ENCODE results near the gene SOX1.

Gene SOX1

DNA sequence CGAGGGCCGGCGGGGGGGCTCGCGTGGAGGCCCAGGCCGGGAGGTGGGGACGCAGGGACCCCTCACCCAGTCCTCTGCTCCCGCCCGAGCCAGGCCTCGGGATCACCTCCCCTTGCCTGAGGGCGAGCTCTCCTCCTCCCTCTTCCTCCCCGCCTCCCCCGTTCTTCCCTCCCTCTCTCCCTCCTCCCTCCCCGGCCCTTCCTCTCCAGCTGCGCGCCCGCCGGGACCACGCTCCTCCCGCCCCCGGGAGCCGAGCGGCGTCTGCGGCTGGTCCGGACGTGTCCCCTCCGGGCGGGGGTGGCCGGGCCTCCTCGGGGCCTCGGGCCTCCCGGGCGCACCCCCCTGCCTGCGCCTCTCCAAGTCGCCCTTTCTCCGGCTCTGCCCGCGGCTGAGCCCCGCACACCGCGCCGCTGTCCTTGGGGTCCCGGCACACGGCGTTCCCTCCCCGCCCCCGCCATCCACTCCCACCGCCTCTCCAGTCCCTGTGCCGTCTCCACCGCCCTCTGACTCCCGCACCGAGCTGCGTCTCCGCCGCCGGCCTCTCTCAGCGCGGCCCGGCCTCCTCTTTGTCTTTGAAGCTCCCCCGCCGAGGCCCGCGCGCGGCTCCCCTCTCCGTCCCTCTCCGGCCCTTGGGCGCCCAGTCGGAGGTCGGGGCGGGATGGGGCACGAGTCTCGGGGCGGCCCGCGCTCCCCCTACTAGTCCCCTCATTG lies 5.7 kb downstream of the SOX1 start:
- no peak for DNase-seq (ENCODE audit: low read depth)

DNA sequence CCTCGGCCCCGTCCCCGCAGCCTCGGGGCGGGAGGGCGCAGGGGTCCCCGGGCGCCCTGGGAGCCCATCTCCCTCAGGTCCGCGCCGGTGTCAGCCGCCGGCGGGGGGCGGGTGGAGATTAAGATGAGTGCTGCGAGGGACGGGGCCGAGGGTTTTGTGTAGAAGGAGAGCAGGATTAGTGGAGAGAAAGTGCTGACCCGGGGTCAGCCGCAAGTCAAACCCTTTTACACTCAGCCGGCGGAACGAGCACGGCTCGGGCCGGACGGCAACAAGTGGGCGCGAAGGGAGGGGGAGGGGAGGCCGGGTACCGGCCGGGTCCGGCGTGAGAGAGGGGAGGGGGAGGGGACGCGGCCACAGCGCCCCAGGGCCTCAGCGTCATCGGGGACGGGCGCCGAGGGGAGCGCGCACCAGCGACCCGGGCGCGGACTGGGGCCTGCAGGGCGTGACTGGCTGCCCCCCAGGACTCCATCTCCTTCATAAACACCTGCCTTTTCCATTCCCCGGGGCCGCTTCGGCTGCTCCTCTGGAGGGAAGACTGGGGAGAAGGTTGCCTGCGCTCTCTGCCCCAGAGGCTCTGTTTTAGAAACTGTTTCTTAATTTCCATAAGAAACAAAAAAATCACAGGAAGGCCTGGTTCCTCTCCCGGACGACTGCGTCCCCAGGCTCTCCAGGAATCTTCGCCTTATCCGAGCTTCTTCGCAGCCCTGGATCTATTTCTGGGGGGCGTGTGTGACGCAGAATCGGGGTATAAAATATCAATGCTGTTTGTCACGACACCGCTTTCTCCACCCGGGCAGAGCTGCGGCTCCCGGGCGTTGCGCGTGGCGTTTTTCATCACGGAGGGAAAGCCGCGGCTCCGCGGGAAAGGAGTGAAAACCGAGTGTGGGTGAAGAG lies 6.5 kb downstream of the SOX1 start:
- no peak for DNase-seq (ENCODE audit: low read depth)

- no peak for DNase-seq (ENCODE audit: low read depth)
Measured at GRCh38 chr13:112074139-112074865, 7.4 kb downstream of the SOX1 start.

DNA sequence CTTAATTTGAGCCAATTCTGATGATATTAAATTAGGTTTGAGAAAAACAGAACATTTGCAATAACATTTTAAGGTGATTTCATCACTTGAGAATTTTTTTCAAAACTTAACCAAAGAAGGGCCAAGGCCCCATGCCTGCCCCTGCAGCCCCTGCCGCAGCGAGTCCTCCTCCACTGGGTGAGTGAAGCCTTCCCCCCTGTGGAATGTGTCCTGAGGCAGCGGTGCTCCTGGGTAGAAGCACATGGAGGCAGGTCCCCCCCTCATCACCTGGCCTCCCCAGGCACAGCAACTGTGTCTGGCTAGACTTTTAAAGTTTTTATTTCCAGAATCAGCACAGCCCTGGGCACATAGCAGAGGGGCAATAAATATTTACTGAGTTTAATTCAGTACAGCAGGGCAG lies 10.8 kb downstream of the SOX1 start:
- DNase-seq (ENCODE audit: low read depth): no peak

GRCh38 chr13:112078216-112078615 lies 11.3 kb downstream of the SOX1 start:
- no peak for DNase-seq (ENCODE audit: low read depth)

GRCh38 chr13:112078879-112079531 lies 12.1 kb downstream of the SOX1 start:
- DNase-seq (ENCODE audit: low read depth): no peak

GRCh38 chr13:112079696-112080095 lies 12.7 kb downstream of the SOX1 start:
- DNase-seq (ENCODE audit: low read depth): no peak

GRCh38 chr13:112083971-112084370 lies 17.0 kb downstream of the SOX1 start:
- no peak for DNase-seq (ENCODE audit: low read depth)

DNA sequence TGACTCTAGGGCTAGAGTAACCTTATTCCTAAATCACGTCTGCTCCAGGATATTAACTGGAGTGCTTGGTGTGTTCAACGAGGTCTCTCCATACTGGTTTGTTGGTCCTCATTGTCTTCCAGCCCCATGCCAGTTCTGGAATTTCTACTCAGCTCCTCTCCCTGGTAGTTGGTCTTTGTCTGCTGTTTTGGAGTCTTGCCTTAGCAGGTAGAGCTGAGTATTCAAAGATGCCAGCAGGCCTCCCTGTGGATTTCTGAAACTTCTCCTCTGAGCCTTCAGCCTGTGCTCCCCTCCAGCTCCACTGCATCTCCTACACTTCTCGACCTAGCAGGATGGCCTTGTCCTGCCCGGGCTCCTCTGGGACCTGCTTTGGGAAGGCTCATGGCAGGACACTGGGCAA lies 25.5 kb downstream of the SOX1 start:
- no peak for DNase-seq (ENCODE audit: low read depth)

DNA sequence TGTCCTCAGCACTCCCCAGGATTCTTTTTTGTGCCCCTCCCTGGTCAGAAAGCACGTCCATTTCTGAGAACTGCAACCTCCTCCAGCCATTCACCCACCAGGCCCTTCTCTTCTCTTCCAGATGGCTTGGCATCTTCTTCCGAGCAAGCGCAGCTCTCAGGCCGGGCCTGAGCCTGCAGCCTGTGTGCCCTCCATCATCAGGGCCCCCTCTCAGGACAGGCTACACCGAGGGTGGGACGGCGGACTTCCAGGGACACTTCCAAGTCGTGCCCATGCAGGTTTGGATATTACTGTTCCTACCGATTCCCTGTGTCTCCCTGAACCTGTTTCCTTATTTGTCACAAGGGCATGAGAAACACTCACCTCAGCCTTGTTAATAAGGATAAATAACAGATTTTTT lies 28.4 kb downstream of the SOX1 start:
- no peak for DNase-seq (ENCODE audit: low read depth)

- no peak for DNase-seq (ENCODE audit: low read depth)
Measured at GRCh38 chr13:112096959-112097358, 30.0 kb downstream of the SOX1 start.

- DNase-seq (ENCODE audit: low read depth): no peak
Measured at GRCh38 chr13:112097770-112098169, 30.8 kb downstream of the SOX1 start.

- no peak for DNase-seq (ENCODE audit: low read depth)
Measured at GRCh38 chr13:112098699-112099098, 31.8 kb downstream of the SOX1 start.

GRCh38 chr13:112101360-112101930 lies 34.5 kb downstream of the SOX1 start:
- no peak for DNase-seq (ENCODE audit: low read depth)

- DNase-seq (ENCODE audit: low read depth): no peak
Measured at GRCh38 chr13:112102243-112102642, 35.3 kb downstream of the SOX1 start.

GRCh38 chr13:112103260-112103838 lies 36.4 kb downstream of the SOX1 start:
- DNase-seq (ENCODE audit: low read depth): no peak

DNA sequence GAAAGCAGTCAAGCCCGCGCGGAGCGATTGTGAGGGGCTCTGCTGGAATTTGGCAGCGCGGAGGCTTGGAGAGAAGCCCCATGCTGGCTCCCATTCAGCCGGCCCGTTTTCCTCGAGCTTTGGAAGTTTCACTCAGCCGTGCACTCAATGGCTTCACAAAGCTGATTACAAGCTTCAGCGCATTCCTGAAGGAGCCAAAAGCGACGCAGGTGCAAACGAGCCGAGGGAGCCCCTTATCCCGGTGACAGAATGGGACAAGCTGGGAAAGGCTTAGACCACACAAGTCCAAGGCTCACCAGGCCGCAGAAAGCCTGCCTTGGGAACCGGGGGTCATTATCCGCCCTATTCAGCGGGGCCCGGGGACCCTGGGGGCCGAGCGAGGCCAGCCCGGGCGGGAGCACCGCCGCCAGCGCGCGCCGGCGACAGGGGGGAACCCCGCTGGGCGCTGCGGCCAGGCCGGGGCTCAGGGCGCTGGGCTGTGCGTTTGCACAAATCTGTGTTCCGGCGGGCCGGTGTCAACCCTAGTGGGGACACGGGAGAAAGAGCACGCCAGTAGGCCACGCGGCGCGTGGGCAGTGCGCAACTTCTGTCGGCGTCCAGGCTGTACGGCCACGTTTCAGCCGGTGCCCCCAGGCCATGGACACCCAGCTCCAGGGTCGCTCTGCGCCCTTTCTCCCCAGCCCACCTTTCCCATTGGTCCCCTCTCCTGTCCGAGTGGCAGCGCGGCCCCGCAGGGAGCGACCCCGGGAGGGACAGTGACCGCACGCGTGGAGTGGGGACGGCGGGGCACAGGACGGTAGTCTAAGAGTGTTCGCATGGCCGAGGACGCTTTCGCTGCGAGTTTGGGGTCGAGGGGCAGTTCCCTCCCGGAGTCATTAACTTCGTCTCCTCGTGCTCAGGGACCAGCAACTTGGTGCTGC lies 37.3 kb downstream of the SOX1 start:
- no peak for DNase-seq (ENCODE audit: low read depth)

GRCh38 chr13:112104881-112105234 lies 37.9 kb downstream of the SOX1 start:
- DNase-seq (ENCODE audit: low read depth): no peak

- DNase-seq (ENCODE audit: low read depth): no peak
Measured at GRCh38 chr13:112105244-112105681, 38.3 kb downstream of the SOX1 start.

DNA sequence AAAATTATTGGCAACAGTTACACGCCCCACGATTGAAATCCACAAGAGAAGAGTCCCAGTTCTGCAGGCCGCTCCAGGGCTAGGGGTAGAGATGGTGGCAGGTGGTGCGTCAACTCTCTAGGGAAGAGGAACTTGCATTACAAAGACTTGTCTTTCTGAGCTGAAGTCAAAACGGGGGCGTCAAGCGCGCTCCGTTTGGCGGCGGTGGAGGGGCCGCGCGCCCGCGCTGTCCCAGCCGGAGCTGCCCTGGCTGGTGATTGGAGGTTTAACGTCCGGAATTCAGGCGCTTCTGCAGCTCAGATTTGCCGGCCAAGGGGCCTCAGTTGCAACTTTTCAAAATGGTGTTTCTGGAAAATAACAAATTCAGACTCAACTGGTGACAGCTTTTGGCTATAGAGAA lies 38.9 kb downstream of the SOX1 start:
- DNase-seq (ENCODE audit: low read depth): no peak
